Prostate gland (tissue), 2 donors: ENCODE data around the gene TMED4. TPM values are rescaled to one million over a fixed set of nuclear protein-coding genes. Genes with fewer than 3 reads are reported as not detected.
"Not testable (repeated sequence)": the region's sequence is repeated elsewhere in the genome, so short reads cannot be mapped to it uniquely, and the experiment has no call there.

Source experiments
- DNase-seq: peaks from one replicate; pipeline ENCODE4 v3.0.0-alpha.2; 2019; ENCODE audit warnings: low spot score
- H3K27ac ChIP-seq, 2 donors: fragments of 200-600 bp; sonication (generic); 2 replicates each; pipeline ENCODE4 v1.5.1; 2017 to 2019
- H3K27me3 ChIP-seq: fragments of 200-600 bp; sonication (generic); replicated peaks from 2 replicates; pipeline ENCODE4 v1.5.1; 2019; ENCODE audit not compliant: insufficient read depth
- H3K36me3 ChIP-seq, 2 donors: fragments of 200-600 bp; sonication (generic); 1 replicate in 1 of 2; 2 replicates in 1 of 2; pipeline versions ENCODE4 v1.5.1 to v1.8.1; 2017 to 2019
- H3K4me1 ChIP-seq: fragments of 200-600 bp; sonication (generic); replicated peaks from 2 replicates; pipeline ENCODE4 v1.5.1; 2019
- H3K4me3 ChIP-seq, 2 donors: fragments of 200-600 bp; sonication (generic); 2 replicates each; pipeline ENCODE4 v1.5.1; 2017 to 2019
- H3K9me3 ChIP-seq: fragments of 200-600 bp; sonication (generic); 2 replicates; pipeline ENCODE4 v1.5.1; 2017
- POLR2A ChIP-seq: fragments of 450-650 bp; IDR thresholded peaks from one replicate; pipeline ENCODE4 v1.6.1; 2016; ENCODE audit warnings: antibody characterized with exemption, mild to moderate bottlenecking
- POLR2AphosphoS5 ChIP-seq: sonication (generic); formaldehyde crosslinking; IDR thresholded peaks from one replicate; pipeline ENCODE4 v1.6.1; 2017; ENCODE audit warnings: antibody characterized with exemption
- WGBS: methylation state at CpG from one replicate; pipeline ENCODE4 v1.1.5; 2018; 5-methylcytosine and 5-hydroxymethylcytosine counted together
- intact Hi-C: fragments of 100-400 bp; cut with DNase I; formaldehyde crosslinking; loops from one replicate; pipeline ENCODE4 v1.14.2; 2022
- total RNA-seq, 2 donors: library from RNA; depleted of rRNA; stranded (reverse); fragments of >200 nt; gene quantifications; one replicate each; pipeline ENCODE4 v1.1.0, GENCODE V29; 2016
- TF ChIP-seq, protein P1 (sequence below), 4 experiments: fragments of 200-600 bp in 2 of 4; fragments of 450-650 bp in 2 of 4; sonication (generic) in 2 of 4; IDR thresholded peaks; 1 replicate in 3 of 4; 2 replicates in 1 of 4; pipeline ENCODE4 v1.5.1; 2016 to 2019; ENCODE audit warnings: antibody characterized with exemption in 4 of 4, mild to moderate bottlenecking in 2 of 4, moderate library complexity in 2 of 4

TMED4 gene
- total RNA-seq, 2 donors from 2014 or later: 227 to 243 TPM

DNA sequence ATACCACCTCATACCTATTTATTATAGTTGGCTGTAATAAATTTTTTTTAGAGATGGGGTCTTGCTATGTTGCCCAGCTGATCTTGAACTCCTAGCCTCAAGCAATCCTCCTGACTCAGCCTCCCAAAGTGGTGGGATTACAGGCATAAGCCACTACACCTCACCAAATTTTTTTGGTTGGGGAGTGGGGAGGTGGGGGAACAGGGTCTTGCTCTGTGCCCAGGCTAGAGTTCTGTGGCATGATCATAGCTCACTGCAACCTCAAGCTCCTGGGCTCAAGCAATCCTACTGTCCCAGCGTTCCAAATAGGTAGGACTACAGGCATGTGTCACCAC is 20.5 kb upstream of the TMED4 start:
- TF ChIP-seq, protein P1, sequence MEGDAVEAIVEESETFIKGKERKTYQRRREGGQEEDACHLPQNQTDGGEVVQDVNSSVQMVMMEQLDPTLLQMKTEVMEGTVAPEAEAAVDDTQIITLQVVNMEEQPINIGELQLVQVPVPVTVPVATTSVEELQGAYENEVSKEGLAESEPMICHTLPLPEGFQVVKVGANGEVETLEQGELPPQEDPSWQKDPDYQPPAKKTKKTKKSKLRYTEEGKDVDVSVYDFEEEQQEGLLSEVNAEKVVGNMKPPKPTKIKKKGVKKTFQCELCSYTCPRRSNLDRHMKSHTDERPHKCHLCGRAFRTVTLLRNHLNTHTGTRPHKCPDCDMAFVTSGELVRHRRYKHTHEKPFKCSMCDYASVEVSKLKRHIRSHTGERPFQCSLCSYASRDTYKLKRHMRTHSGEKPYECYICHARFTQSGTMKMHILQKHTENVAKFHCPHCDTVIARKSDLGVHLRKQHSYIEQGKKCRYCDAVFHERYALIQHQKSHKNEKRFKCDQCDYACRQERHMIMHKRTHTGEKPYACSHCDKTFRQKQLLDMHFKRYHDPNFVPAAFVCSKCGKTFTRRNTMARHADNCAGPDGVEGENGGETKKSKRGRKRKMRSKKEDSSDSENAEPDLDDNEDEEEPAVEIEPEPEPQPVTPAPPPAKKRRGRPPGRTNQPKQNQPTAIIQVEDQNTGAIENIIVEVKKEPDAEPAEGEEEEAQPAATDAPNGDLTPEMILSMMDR (IDR thresholded peaks at IDR 0.05): no peak
- TF ChIP-seq POLR2A (no peak), POLR2AphosphoS5 (no peak)
- H3K36me3 ChIP-seq: no peaks in the 10 kb centered on the region
- no peaks in the 10 kb centered on the region for H3K4me1 ChIP-seq
- WGBS: 69% methylated on average over 1 of the region's 1 CpG
- no peak overlapping the region for H3K27ac ChIP-seq
- no peak overlapping the region for H3K4me3 ChIP-seq
- intact Hi-C loops: loop anchor here (10.0 kb wide), 2 partner anchors 142 to 382 kb away; partner anchors contain the start of gene ZMIZ2
- H3K27me3 ChIP-seq: no peaks in the 10 kb centered on the region
- DNase-seq: no peak
- no peaks in the 10 kb centered on the region for H3K9me3 ChIP-seq

DNA sequence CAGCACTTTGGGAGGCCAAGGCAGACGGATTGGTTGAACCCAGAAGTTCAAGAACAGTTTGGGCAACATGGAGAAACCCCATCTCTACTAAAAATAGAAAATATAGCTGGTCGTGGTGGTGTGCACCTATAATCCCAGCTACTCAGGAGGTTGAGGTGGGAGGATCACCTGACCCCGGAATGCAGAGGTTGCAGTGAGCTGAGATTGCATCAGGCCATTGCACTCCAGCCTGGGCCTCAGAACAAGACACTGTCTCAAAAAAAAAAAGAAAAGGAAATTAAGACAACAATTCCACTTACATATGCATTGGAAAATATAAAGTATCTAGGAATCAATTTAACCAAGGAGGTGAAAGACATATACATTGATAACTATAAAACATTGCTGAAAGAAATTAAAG is 17.2 kb upstream of the TMED4 start:
- Histone ChIP-seq H3K27me3 (no peaks in the 10 kb centered on the region), H3K9me3 (no peaks in the 10 kb centered on the region), H3K27ac (no peak overlapping the region), H3K36me3 (no peaks in the 10 kb centered on the region), H3K4me3 (no peak overlapping the region), H3K4me1 (no peaks in the 10 kb centered on the region)
- TF ChIP-seq POLR2AphosphoS5 (no peak), POLR2A (no peak)
- TF ChIP-seq, protein P1 (IDR thresholded peaks at IDR 0.05): no peak
- intact Hi-C loops: no loop called here
- WGBS: 71% methylated on average over 3 of the region's 3 CpGs
- no peak for DNase-seq

DNA sequence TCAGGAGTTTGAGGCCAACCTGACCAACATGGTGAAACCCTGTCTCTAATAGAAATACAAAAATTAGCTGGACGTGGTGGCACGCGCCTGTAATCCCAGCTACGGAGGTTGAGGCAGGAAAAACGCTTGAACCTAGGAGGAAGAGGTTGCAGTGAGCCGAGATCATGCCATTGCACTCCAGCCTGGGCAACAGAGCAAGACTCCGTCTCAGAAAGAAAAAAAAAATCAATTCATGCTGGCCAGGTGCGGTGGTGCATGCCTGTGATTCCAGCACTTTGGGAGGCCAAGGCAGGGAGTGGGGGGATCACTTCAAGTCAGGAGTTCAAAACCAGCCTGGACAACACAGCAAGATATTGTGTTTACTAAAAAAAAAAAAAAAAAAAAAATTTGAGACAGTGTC is 15.2 kb upstream of the TMED4 start:
- H3K9me3 ChIP-seq, H3K27ac ChIP-seq, H3K27me3 ChIP-seq, H3K4me1 ChIP-seq, H3K4me3 ChIP-seq, H3K36me3 ChIP-seq, intact Hi-C loops, DNase-seq: not testable (repeated sequence)
- 85% methylated on average over 8 of the region's 8 CpGs for WGBS

DNA sequence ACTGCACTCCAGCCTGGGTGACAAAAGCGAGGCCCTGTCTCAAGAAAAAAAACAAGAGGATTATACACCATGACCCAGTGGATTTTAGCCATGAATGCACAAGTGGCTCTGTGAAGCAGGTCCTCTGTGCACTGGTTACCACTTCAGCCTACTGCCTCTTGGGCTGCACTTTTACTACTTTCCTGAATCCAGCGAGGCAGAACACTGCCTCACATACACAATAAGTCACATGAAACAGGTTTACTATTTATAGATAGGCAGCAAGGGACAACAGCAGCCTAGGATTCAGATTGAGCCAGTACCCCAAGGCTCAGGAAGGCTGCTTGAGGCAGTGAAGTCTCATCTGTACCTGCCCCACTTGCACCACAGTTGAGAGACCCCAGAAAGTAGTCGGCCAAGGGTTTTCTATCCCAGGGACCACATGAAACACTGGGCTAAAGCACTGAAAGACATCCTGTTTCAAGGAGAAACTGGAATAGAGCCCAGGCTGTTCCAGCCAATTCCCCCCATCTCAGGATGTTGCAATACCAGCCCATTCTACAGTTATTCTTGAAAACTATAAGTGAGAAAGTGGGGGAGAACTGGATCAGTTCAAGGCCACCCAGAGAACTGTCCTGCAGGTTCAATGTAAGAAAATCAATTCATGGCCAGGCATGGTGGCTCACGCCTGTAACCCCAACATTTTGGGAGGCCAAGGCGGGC is 14.1 kb upstream of the TMED4 start:
- H3K36me3 ChIP-seq: no peaks in the 10 kb centered on the region
- WGBS: 77% methylated on average over 5 of the region's 5 CpGs
- no peak for DNase-seq
- no peak overlapping the region for H3K27ac ChIP-seq
- no peaks in the 10 kb centered on the region for H3K4me1 ChIP-seq
- no peak overlapping the region for H3K4me3 ChIP-seq
- no peaks in the 10 kb centered on the region for H3K9me3 ChIP-seq
- H3K27me3 ChIP-seq: no peaks in the 10 kb centered on the region
- intact Hi-C loops: no loop called here
- TF ChIP-seq POLR2A: no peak

DNA sequence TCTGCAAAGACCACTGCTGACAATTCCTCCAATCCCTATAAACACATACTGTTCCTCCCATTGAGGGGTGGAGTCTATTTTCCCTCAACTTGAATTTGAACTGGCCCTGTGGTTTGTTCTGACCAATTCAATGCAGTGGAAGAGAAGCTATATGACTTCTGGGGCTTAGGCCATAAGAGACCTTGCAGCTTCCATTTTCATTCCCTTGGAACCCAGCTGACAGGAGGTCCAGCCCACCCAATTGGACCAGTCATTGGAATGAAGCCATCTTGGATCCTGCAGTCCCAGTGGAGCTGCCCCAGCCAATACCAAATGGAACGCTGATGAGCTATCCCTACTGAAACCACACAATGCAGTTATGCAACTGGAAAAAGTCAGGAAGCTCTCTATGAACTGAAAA is 8.9 kb upstream of the TMED4 start:
- H3K9me3 ChIP-seq: no peaks in the 10 kb centered on the region
- no peak for DNase-seq
- H3K27me3 ChIP-seq: no peaks in the 10 kb centered on the region
- no peaks in the 10 kb centered on the region for H3K4me1 ChIP-seq
- intact Hi-C loops: no loop called here
- WGBS: 83% methylated on average over 1 of the region's 1 CpG
- H3K4me3 ChIP-seq: no peak overlapping the region
- no peaks in the 10 kb centered on the region for H3K36me3 ChIP-seq
- no peak overlapping the region for H3K27ac ChIP-seq
- TF ChIP-seq, protein P1 (IDR thresholded peaks at IDR 0.05): no peak
- TF ChIP-seq POLR2AphosphoS5: no peak
